Transverse colon (tissue), 4 donors: Measurements from ENCODE around the gene ZNF521. TPM values are rescaled to one million over a fixed set of nuclear protein-coding genes. Genes with fewer than 3 reads are reported as not detected.

Experiments
- DNase-seq: peaks from one replicate; pipeline ENCODE4 v3.0.0-alpha.2; 2019
- H3K27ac ChIP-seq, 4 donors: fragments of 200-600 bp; sonication (generic); 2 replicates each; pipeline ENCODE4 v1.5.1; 2016 to 2018; ENCODE audit warnings: inconsistent platforms in 4 of 4
- H3K27me3 ChIP-seq: fragments of 200-600 bp; sonication (generic); 2 replicates; pipeline ENCODE4 v1.5.1; 2017; ENCODE audit warnings: inconsistent platforms
- H3K36me3 ChIP-seq, 4 donors: fragments of 200-600 bp; sonication (generic); 2 replicates each; pipeline ENCODE4 v1.5.1; 2017 to 2019; ENCODE audit warnings: inconsistent platforms in 4 of 4
- H3K4me1 ChIP-seq, 4 donors: fragments of 200-600 bp; sonication (generic); 2 replicates each; pipeline ENCODE4 v1.5.1; 2017 to 2020; ENCODE audit warnings: inconsistent platforms in 4 of 4
- H3K4me3 ChIP-seq, 4 donors: fragments of 200-600 bp; sonication (generic); 1 replicate in 1 of 4; 2 replicates in 3 of 4; pipeline versions ENCODE4 v1.5.1 to v1.6.1; 2017 to 2019; ENCODE audit warnings: inconsistent platforms in 4 of 4
- H3K9me3 ChIP-seq, 2 donors: fragments of 200-600 bp; sonication (generic); 2 replicates each; pipeline ENCODE4 v1.5.1; 2017 to 2019; ENCODE audit warnings: inconsistent platforms in 2 of 2
- CTCF ChIP-seq, 5 experiments: fragments of 200-600 bp in 3 of 5; fragments of 450-650 bp in 2 of 5; sonication (generic) in 3 of 5; IDR thresholded peaks; 1 replicate in 2 of 5; 2 replicates in 3 of 5; pipeline ENCODE4 v1.5.1; 2016 to 2017; ENCODE audit warnings: antibody characterized with exemption in 5 of 5, inconsistent platforms in 3 of 5, mild to moderate bottlenecking in 2 of 5, moderate library complexity in 1 of 5
- EP300 ChIP-seq: sonication (generic); formaldehyde crosslinking; IDR thresholded peaks from one replicate; pipeline ENCODE4 v1.6.1; 2017; ENCODE audit warnings: antibody characterized with exemption, low read depth
- POLR2A ChIP-seq: fragments of 450-650 bp; IDR thresholded peaks from one replicate; pipeline ENCODE4 v1.6.1; 2016; ENCODE audit warnings: antibody characterized with exemption, mild to moderate bottlenecking, moderate library complexity
- POLR2AphosphoS5 ChIP-seq, 3 donors: sonication (generic); formaldehyde crosslinking; IDR thresholded peaks; one replicate each; pipeline ENCODE4 v1.6.1; 2016; ENCODE audit warnings: antibody characterized with exemption in 3 of 3
- WGBS, 2 donors: methylation state at CpG; one replicate each; pipeline ENCODE4 v1.1.5; 2018; ENCODE audit warnings: low coverage in 1 of 2; 5-methylcytosine and 5-hydroxymethylcytosine counted together
- in situ Hi-C, 4 donors: fragments of 200-750 bp; cut with MboI; loops; one replicate each; pipeline versions ENCODE4 v1.15.0 to v1.15.1; 2017; ENCODE audit warnings: low sequenced_read_pairs in 3 of 4, low pct_ligation_motif_present in 1 of 4, low pct_unique_long_range_greater_than_20kb in 1 of 4
- intact Hi-C: fragments of 100-400 bp; cut with DNase I; formaldehyde crosslinking; loops from one replicate; pipeline ENCODE4 v1.15.1; 2023; ENCODE audit warnings: low total_unique reads
- total RNA-seq, 4 donors: library from RNA; depleted of rRNA; stranded (reverse); fragments of >200 nt; gene quantifications; one replicate each; pipeline ENCODE4 v1.1.0, GENCODE V29; 2016

ZNF521 gene
- total RNA-seq, 4 donors from 2014 or later = 6.4 to 29.5 (median 9.0) TPM

- no peak for DNase-seq
- Histone ChIP-seq H3K4me1 (no peaks in the 10 kb centered on the region), H3K9me3 (no peaks in the 10 kb centered on the region), H3K27ac (no peak overlapping the region), H3K4me3 (no peak overlapping the region), H3K36me3 (no peaks in the 10 kb centered on the region), H3K27me3 (no peaks in the 10 kb centered on the region)
- intact Hi-C loops (no loop called here), in situ Hi-C loops (loop anchor here in 1 of 4 donors (25.0 kb wide), 1 partner anchor 111 kb away; the partner anchor contains the start of gene ZNF521)
- TF ChIP-seq EP300 = no peak
- TF ChIP-seq CTCF (IDR thresholded peaks at IDR 0.05) = no peak
- no peak for TF ChIP-seq POLR2A
- no peak for TF ChIP-seq POLR2AphosphoS5 (IDR thresholded peaks at IDR 0.05)
- 78 to 83% methylated on average over 1 to 4 of the region's 4 CpGs for WGBS, 2 donors
These were observed 100.9 kb downstream of the ZNF521 start for GRCh38 chr18:25251068-25251467.

- Histone ChIP-seq H3K27ac (no peak overlapping the region), H3K4me3 (no peak overlapping the region), H3K9me3 (no peaks in the 10 kb centered on the region), H3K36me3 (no peaks in the 10 kb centered on the region), H3K27me3 (no peaks in the 10 kb centered on the region), H3K4me1 (no peaks in the 10 kb centered on the region)
- WGBS, 2 donors = 69 to 86% methylated on average over 2 to 3 of the region's 3 CpGs
- in situ Hi-C loops (loop anchor here in 1 of 4 donors (25.0 kb wide), 1 partner anchor 112 kb away; the partner anchor contains the start of gene ZNF521), intact Hi-C loops (no loop called here)
- no peak for DNase-seq
- TF ChIP-seq CTCF (IDR thresholded peaks at IDR 0.05) (no peak), POLR2A (no peak), EP300 (no peak), POLR2AphosphoS5 (IDR thresholded peaks at IDR 0.05) (no peak)
These were observed 101.5 kb downstream of the ZNF521 start for GRCh38 chr18:25250474-25250851.

GRCh38 chr18:25248755-25249154 is 103.2 kb downstream of the ZNF521 start:
- Histone ChIP-seq H3K36me3 (no peaks in the 10 kb centered on the region), H3K4me1 (no peaks in the 10 kb centered on the region), H3K4me3 (no peak overlapping the region), H3K9me3 (no peaks in the 10 kb centered on the region), H3K27ac (no peak overlapping the region), H3K27me3 (no peaks in the 10 kb centered on the region)
- TF ChIP-seq EP300 (no peak), CTCF (IDR thresholded peaks at IDR 0.05) (no peak), POLR2A (no peak), POLR2AphosphoS5 (IDR thresholded peaks at IDR 0.05) (no peak)
- intact Hi-C loops (no loop called here), in situ Hi-C loops (no loop called here)
- DNase-seq = no peak
- 74 to 79% methylated on average over 2 of the region's 2 CpGs for WGBS, 2 donors

GRCh38 chr18:25247725-25248124 is 104.2 kb downstream of the ZNF521 start:
- Histone ChIP-seq H3K36me3 (no peaks in the 10 kb centered on the region), H3K27me3 (no peaks in the 10 kb centered on the region), H3K9me3 (no peaks in the 10 kb centered on the region), H3K4me3 (no peak overlapping the region), H3K27ac (no peak overlapping the region), H3K4me1 (no peaks in the 10 kb centered on the region)
- TF ChIP-seq CTCF (IDR thresholded peaks at IDR 0.05) (no peak), POLR2A (no peak), EP300 (no peak), POLR2AphosphoS5 (IDR thresholded peaks at IDR 0.05) (no peak)
- in situ Hi-C loops (no loop called here), intact Hi-C loops (no loop called here)
- DNase-seq = no peak
